ENCODE data around the gene PCCA.

The PCCA gene

DNA sequence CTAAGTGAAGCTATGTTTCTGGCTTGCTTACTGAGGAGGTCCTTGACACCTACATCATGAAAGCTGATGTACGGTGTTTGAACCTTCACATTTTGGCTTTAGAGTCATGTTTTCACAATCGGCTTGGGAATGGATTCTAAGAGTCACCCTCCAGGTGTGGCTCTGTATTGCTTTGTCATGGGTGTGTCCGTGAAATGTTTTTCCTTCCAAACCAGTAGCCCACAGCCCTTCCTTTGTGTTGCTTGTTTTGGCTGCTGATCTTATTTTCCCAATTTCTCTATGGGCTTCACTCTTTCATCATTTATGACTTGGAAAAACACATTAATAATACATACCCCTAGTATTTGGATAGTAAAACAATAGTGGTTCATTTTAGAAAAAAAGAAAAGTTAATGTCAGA is 259.1 kb downstream of the PCCA start:
- no peak overlapping the region for H3K4me2 ChIP-seq (ENCODE audit: low read length)
- no CpG with 5 or more reads among the region's 3 CpGs for WGBS (ENCODE audit: extremely low coverage, insufficient coverage, insufficient read length)
- H2BK120ac ChIP-seq (ENCODE audit: insufficient read depth, low read length, poor library complexity): no peak overlapping the region
- H3K79me1 ChIP-seq (ENCODE audit: low read length): no peaks in the 10 kb centered on the region
- no peaks in the 10 kb centered on the region for H3K4me1 ChIP-seq (ENCODE audit: control insufficient read depth in 1 of 2, insufficient read depth in 2 of 2, low read length in 2 of 2)
- no peak overlapping the region for H3K18ac ChIP-seq (ENCODE audit: low read length)
- no peaks in the 10 kb centered on the region for H3K79me2 ChIP-seq (ENCODE audit: control insufficient read depth, insufficient read depth, low read length, poor library complexity)
- no peak overlapping the region for H3K4me3 ChIP-seq (ENCODE audit: low read depth, low read length)
- H4K91ac ChIP-seq (ENCODE audit: low read depth, low read length): no peak overlapping the region
- H3K36me3 ChIP-seq (ENCODE audit: control insufficient read depth in 1 of 2, insufficient read depth in 2 of 2, low read length in 2 of 2): no peaks in the 10 kb centered on the region
- H3K4ac ChIP-seq (ENCODE audit: low read depth, low read length): no peak overlapping the region
- no peak overlapping the region for H2BK5ac ChIP-seq (ENCODE audit: low read depth, low read length, poor library complexity)
- no peaks in the 10 kb centered on the region for H3K9me3 ChIP-seq (ENCODE audit: insufficient read depth, low read depth, low read length)
- H3K14ac ChIP-seq (ENCODE audit: low read length): no peak overlapping the region
- H4K12ac ChIP-seq (ENCODE audit: low read depth, low read length): no peak overlapping the region
- no peak overlapping the region for H2AK5ac ChIP-seq (ENCODE audit: low read length)
- H3K23ac ChIP-seq (ENCODE audit: low read length): no peak overlapping the region
- H3K9ac ChIP-seq (ENCODE audit: low read length): no peak overlapping the region
- no peak overlapping the region for H2AFZ ChIP-seq (ENCODE audit: insufficient read depth, low read length, poor library complexity)
- no peak overlapping the region for H3K27ac ChIP-seq (ENCODE audit: low read depth, low read length)
- no peak overlapping the region for H2BK12ac ChIP-seq (ENCODE audit: low read length)
- no peak overlapping the region for H4K8ac ChIP-seq (ENCODE audit: low read depth, low read length)
- DNase-seq: peak in 1 of 2 donors; percentile 17
- no peaks in the 10 kb centered on the region for H3K27me3 ChIP-seq (ENCODE audit: insufficient read depth, low read length)

- Histone ChIP-seq H3K79me2 (ENCODE audit: control insufficient read depth, insufficient read depth, low read length, poor library complexity) (no peaks in the 10 kb centered on the region), H2BK120ac (ENCODE audit: insufficient read depth, low read length, poor library complexity) (no peak overlapping the region), H3K4me3 (ENCODE audit: low read depth, low read length) (no peak overlapping the region), H3K14ac (ENCODE audit: low read length) (no peak overlapping the region), H3K36me3 (ENCODE audit: control insufficient read depth in 1 of 2, insufficient read depth in 2 of 2, low read length in 2 of 2) (no peaks in the 10 kb centered on the region), H2AFZ (ENCODE audit: insufficient read depth, low read length, poor library complexity) (no peak overlapping the region), H3K23ac (ENCODE audit: low read length) (no peak overlapping the region), H3K4ac (ENCODE audit: low read depth, low read length) (no peak overlapping the region), H2BK12ac (ENCODE audit: low read length) (no peak overlapping the region), H2AK5ac (ENCODE audit: low read length) (no peak overlapping the region), H3K9ac (ENCODE audit: low read length) (no peak overlapping the region), H3K4me2 (ENCODE audit: low read length) (no peak overlapping the region), H4K91ac (ENCODE audit: low read depth, low read length) (no peak overlapping the region), H3K27ac (ENCODE audit: low read depth, low read length) (no peak overlapping the region), H4K8ac (ENCODE audit: low read depth, low read length) (no peak overlapping the region), H4K12ac (ENCODE audit: low read depth, low read length) (no peak overlapping the region), H3K79me1 (ENCODE audit: low read length) (no peaks in the 10 kb centered on the region), H2BK5ac (ENCODE audit: low read depth, low read length, poor library complexity) (no peak overlapping the region), H3K4me1 (ENCODE audit: control insufficient read depth in 1 of 2, insufficient read depth in 2 of 2, low read length in 2 of 2) (no peaks in the 10 kb centered on the region), H3K18ac (ENCODE audit: low read length) (no peak overlapping the region), H3K9me3 (ENCODE audit: insufficient read depth, low read depth, low read length) (no peaks in the 10 kb centered on the region), H3K27me3 (ENCODE audit: insufficient read depth, low read length) (no peaks in the 10 kb centered on the region)
- DNase-seq: no peak
- no CpG with 5 or more reads among the region's 3 CpGs for WGBS (ENCODE audit: extremely low coverage, insufficient coverage, insufficient read length)
Measured at GRCh38 chr13:100349594-100349993, 260.7 kb downstream of the PCCA start.

DNA sequence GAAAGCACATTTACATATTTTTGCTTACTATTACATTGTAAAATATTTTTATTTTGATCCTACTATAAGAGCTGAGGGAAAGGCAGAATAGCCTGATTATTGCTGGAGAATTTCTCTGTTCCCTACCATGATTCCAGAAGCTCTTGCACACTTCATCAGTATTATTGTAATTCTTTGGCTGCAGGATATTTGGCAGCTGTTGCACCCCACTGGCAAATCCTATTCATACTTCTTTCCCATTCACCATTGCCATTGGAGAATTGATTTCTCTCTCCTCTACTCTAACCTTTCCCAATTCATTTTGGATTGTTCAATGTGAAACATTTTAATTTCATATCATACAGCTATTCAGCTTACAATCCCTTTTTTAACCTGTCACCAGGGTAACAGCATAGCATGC is 261.7 kb downstream of the PCCA start:
- Histone ChIP-seq H3K27me3 (ENCODE audit: insufficient read depth, low read length) (no peaks in the 10 kb centered on the region), H3K4me1 (ENCODE audit: control insufficient read depth in 1 of 2, insufficient read depth in 2 of 2, low read length in 2 of 2) (no peaks in the 10 kb centered on the region), H3K79me2 (ENCODE audit: control insufficient read depth, insufficient read depth, low read length, poor library complexity) (no peaks in the 10 kb centered on the region), H2AK5ac (ENCODE audit: low read length) (no peak overlapping the region), H2AFZ (ENCODE audit: insufficient read depth, low read length, poor library complexity) (no peak overlapping the region), H3K4me3 (ENCODE audit: low read depth, low read length) (no peak overlapping the region), H3K23ac (ENCODE audit: low read length) (no peak overlapping the region), H4K8ac (ENCODE audit: low read depth, low read length) (no peak overlapping the region), H2BK5ac (ENCODE audit: low read depth, low read length, poor library complexity) (no peak overlapping the region), H3K36me3 (ENCODE audit: control insufficient read depth in 1 of 2, insufficient read depth in 2 of 2, low read length in 2 of 2) (no peaks in the 10 kb centered on the region), H3K79me1 (ENCODE audit: low read length) (no peaks in the 10 kb centered on the region), H4K12ac (ENCODE audit: low read depth, low read length) (no peak overlapping the region), H4K91ac (ENCODE audit: low read depth, low read length) (no peak overlapping the region), H2BK120ac (ENCODE audit: insufficient read depth, low read length, poor library complexity) (no peak overlapping the region), H3K14ac (ENCODE audit: low read length) (no peak overlapping the region), H3K9ac (ENCODE audit: low read length) (no peak overlapping the region), H3K9me3 (ENCODE audit: insufficient read depth, low read depth, low read length) (no peaks in the 10 kb centered on the region), H2BK12ac (ENCODE audit: low read length) (no peak overlapping the region), H3K4ac (ENCODE audit: low read depth, low read length) (no peak overlapping the region), H3K18ac (ENCODE audit: low read length) (no peak overlapping the region), H3K4me2 (ENCODE audit: low read length) (no peak overlapping the region), H3K27ac (ENCODE audit: low read depth, low read length) (no peak overlapping the region)
- no peak for DNase-seq

DNA sequence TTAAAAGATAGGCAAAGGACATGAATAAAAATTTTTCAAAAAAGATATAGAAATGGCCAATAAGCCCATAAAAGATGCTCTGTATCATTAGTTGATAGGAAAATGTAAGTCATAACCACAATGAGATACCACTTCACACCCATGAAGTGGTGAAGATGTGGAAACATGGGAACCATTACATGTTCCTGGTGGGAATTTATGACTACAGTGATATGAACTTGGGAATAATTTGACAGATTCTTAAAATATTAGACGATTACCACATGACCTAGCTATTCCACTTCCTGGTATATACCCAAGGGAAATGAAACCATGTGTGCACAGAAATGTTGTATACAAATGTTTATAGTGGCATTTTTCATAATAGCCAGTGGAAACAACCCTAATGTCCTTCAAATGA is 267.5 kb downstream of the PCCA start:
- no peak overlapping the region for H2BK12ac ChIP-seq (ENCODE audit: low read length)
- no peaks in the 10 kb centered on the region for H3K4me1 ChIP-seq (ENCODE audit: control insufficient read depth in 1 of 2, insufficient read depth in 2 of 2, low read length in 2 of 2)
- H2AFZ ChIP-seq (ENCODE audit: insufficient read depth, low read length, poor library complexity): no peak overlapping the region
- no peak overlapping the region for H4K8ac ChIP-seq (ENCODE audit: low read depth, low read length)
- no peaks in the 10 kb centered on the region for H3K79me1 ChIP-seq (ENCODE audit: low read length)
- H2BK120ac ChIP-seq (ENCODE audit: insufficient read depth, low read length, poor library complexity): no peak overlapping the region
- WGBS (ENCODE audit: extremely low coverage, insufficient coverage, insufficient read length): no CpG with 5 or more reads among the region's 1 CpG
- no peak overlapping the region for H3K4me2 ChIP-seq (ENCODE audit: low read length)
- DNase-seq: no peak
- H3K14ac ChIP-seq (ENCODE audit: low read length): no peak overlapping the region
- no peaks in the 10 kb centered on the region for H3K9me3 ChIP-seq (ENCODE audit: insufficient read depth, low read depth, low read length)
- H2AK5ac ChIP-seq (ENCODE audit: low read length): no peak overlapping the region
- no peak overlapping the region for H3K18ac ChIP-seq (ENCODE audit: low read length)
- H3K23ac ChIP-seq (ENCODE audit: low read length): no peak overlapping the region
- H3K79me2 ChIP-seq (ENCODE audit: control insufficient read depth, insufficient read depth, low read length, poor library complexity): no peaks in the 10 kb centered on the region
- no peak overlapping the region for H3K27ac ChIP-seq (ENCODE audit: low read depth, low read length)
- H2BK5ac ChIP-seq (ENCODE audit: low read depth, low read length, poor library complexity): no peak overlapping the region
- H4K12ac ChIP-seq (ENCODE audit: low read depth, low read length): no peak overlapping the region
- no peak overlapping the region for H4K91ac ChIP-seq (ENCODE audit: low read depth, low read length)
- H3K27me3 ChIP-seq (ENCODE audit: insufficient read depth, low read length): no peaks in the 10 kb centered on the region
- H3K9ac ChIP-seq (ENCODE audit: low read length): no peak overlapping the region
- no peak overlapping the region for H3K4me3 ChIP-seq (ENCODE audit: low read depth, low read length)
- H3K4ac ChIP-seq (ENCODE audit: low read depth, low read length): no peak overlapping the region
- H3K36me3 ChIP-seq (ENCODE audit: control insufficient read depth in 1 of 2, insufficient read depth in 2 of 2, low read length in 2 of 2): no peaks in the 10 kb centered on the region
